Left colon (tissue), 2 donors: ENCODE data around the gene FHOD3. TPM values are rescaled to one million over a fixed set of nuclear protein-coding genes. Genes with fewer than 3 reads are reported as not detected.
A peak's percentile ranks its signal among the peaks of the same experiment; 100 is the strongest.
"Not testable (repeated sequence)": the region's sequence is repeated elsewhere in the genome, so short reads cannot be mapped to it uniquely, and the experiment has no call there.

Experiments
- ATAC-seq: fragments of 200-7000 bp; cut with Tn5 transposase; one replicate; pipeline ENCODE4 v1.9.1; 2020; ENCODE audit warnings: mild to moderate bottlenecking, moderate library complexity
- DNase-seq, 2 donors: peaks; one replicate each; pipeline ENCODE4 v3.0.0-alpha.2; 2020
- intact Hi-C, 2 donors: fragments of 100-400 bp; cut with DNase I in 1 of 2; cut with micrococcal nuclease in 1 of 2; formaldehyde crosslinking; loops; one replicate each; pipeline versions ENCODE4 v1.11.2 to v1.14.0; 2022; cut with DNase I, micrococcal nuclease
- total RNA-seq, 2 donors: library from RNA; stranded (reverse); fragmentation: NEBNext Ultra II Directional; extraction: Animal tissue kit (Norgen Biotek cat#: 25700); gene quantifications; one replicate each; pipeline ENCODE4 v1.2.1, GENCODE V29; 2021
- donor health status: DM: no; HTN: no; CAD: no.
- donor health status: DM: yes; HTN: yes; CAD: no.

FHOD3 gene
- total RNA-seq, 2 donors from 2014 or later, result 1.3 to 5.1 TPM

- ATAC-seq (no peak), DNase-seq (no peak)
- intact Hi-C loops, result no loop called here
Observed at GRCh38 chr18:36709315-36709714, 411.8 kb downstream of the FHOD3 start.

DNA sequence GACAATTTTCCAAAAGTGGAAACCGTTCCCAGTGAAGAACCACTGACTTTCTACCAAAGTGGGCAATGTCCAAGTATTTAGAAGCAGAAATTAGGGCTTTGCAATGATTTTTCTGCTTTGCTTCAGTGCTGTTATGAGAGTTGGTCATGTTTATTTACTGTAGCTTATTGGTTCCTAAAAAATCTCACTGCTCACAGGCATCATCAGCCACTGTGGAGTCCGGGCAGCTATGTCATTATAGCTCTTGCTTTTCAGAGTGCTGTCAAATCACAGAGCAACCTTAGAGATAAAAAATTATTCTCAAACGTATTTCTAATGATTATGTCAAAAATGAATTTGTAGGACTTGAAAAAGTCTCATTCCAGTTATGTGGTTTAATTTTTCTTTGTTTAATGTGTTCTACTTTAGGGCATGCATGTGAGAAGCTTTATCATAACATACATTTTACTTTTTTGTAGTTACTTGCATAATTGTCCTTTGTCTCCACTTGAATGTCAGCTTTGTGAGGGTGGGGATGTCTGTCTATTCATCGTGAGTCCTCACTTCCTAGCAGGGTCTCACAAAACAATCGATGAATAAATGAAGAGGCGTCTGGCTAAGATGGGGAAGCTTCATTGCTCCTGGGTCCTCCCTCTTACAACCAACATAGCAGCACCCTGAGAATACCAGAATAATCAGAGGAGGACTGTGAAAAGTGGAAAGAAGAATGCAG lies 413.7 kb downstream of the FHOD3 start:
- intact Hi-C loops, result no loop called here
- DNase-seq, result no peak

DNA sequence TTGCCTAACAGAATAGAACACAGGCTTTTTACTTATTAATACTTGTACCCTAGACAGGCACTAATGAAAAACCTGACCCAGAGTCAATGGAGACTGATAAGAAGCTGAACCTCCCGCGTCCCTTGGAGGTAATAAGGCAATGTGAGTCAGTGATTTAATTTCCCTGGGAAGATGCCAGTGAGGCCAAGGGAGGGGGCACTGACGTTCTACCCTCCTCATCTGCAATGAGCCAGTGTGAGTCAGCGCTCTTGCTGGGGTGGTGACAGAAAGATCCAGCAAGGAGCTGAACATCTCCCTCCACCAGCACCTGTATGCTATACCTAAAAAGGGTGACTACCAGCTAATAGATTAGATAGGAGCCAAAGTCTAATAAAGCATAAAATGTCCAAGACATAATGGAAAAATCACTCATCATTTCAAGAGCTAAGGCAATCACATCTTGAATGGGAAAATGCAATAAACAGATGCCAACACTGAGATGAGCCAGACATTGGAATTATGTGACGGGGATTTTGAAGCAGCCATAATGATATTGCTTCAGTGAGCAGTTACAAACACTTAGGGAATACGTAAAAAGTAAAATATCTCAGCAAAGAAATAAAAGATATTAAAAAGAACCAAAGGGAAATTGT lies 414.4 kb downstream of the FHOD3 start:
- no peak for DNase-seq
- intact Hi-C loops, result no loop called here
- no peak for ATAC-seq

More for the DNA sequence above, 413.7 kb downstream of the FHOD3 start:
- ATAC-seq, result no peak

- ATAC-seq (no peak), DNase-seq (no peak)
- intact Hi-C loops, result no loop called here
Observed at GRCh38 chr18:36714476-36714875, 417.0 kb downstream of the FHOD3 start.

- DNase-seq, result no peak
- no peak for ATAC-seq
- intact Hi-C loops, result no loop called here
Observed at GRCh38 chr18:36717422-36718110, 420.1 kb downstream of the FHOD3 start.

- ATAC-seq (no peak), DNase-seq (no peak)
- intact Hi-C loops, result no loop called here
Observed at GRCh38 chr18:36718705-36719328, 421.3 kb downstream of the FHOD3 start.

GRCh38 chr18:36719630-36720029 lies 422.1 kb downstream of the FHOD3 start:
- DNase-seq (no peak), ATAC-seq (no peak)
- intact Hi-C loops, result no loop called here

- DNase-seq, ATAC-seq, intact Hi-C loops: not testable (repeated sequence)
Observed at GRCh38 chr18:36721351-36721750, 423.8 kb downstream of the FHOD3 start.

- intact Hi-C loops, result no loop called here
- ATAC-seq, result no peak
- no peak for DNase-seq
Observed at GRCh38 chr18:36724169-36724568, 426.7 kb downstream of the FHOD3 start.

- DNase-seq, result peak in 1 of 2 donors; percentile 22
- intact Hi-C loops, result no loop called here
- ATAC-seq, result no peak
Observed at GRCh38 chr18:36724591-36725001, 427.1 kb downstream of the FHOD3 start.

DNA sequence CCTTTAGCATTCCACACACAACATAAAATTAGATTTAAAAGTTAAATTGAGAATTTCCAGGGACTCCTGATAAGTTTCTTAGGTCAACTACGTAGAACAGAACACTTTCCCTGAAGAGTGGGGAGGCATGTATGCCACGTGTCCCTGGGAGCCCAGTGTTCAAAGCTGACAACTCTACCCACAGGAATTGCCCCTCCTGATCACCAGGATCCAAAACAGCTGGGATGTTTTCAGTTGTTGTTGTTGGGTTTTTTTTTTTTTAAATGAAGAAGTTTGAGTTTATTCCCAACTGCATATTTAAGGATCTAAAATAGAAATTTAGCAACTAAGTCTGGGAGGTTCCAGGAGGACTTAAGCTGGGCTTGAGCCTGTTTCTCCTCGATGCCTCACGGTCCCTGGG lies 430.8 kb downstream of the FHOD3 start:
- DNase-seq, result no peak
- no peak for ATAC-seq
- intact Hi-C loops, result no loop called here

- no peak for DNase-seq
- no peak for ATAC-seq
- intact Hi-C loops, result no loop called here
Observed at GRCh38 chr18:36729197-36729596, 431.7 kb downstream of the FHOD3 start.

GRCh38 chr18:36732264-36732663 lies 434.8 kb downstream of the FHOD3 start:
- DNase-seq (no peak), ATAC-seq (no peak)
- intact Hi-C loops, result no loop called here

DNA sequence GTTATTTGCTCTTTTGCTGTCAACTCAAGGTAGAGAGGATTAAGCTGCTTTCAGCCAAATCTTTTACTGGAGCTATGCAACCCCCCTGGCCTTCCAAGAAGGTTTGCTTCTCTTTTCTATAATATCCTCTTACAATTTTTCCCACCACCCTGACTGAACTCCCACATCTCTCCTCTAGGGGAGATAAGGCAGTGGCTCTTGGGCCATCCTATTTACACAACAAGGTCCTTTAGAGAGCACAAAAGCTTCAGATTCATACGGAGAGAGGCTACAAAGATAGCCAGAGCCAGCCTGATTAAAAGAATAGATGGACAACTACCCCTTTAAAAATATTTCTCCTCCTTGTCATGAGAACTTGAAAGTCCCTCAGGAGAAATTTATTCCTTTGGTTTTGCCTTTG lies 435.6 kb downstream of the FHOD3 start:
- no peak for DNase-seq
- intact Hi-C loops, result no loop called here
- no peak for ATAC-seq

GRCh38 chr18:36734596-36734995 lies 437.1 kb downstream of the FHOD3 start:
- intact Hi-C loops, result no loop called here
- DNase-seq (no peak), ATAC-seq (no peak)

DNA sequence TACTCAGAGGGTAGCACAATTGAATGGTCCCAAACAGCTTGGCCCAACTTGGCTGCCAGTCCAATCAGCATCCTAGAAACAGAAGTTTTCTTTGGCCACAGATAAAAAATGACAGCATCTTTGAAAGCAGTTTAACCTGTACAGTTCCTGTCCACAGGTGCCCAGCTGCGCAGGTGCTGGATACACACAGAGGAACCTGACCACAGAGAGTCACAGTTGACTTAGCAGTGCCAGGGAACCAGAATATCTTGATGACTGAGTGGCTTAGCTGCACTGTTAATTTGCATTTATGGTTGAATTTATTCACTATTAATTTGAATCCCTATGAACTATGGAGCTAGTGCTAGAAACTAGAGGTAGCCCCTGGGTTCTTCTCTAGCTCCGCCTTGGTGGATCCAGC lies 437.6 kb downstream of the FHOD3 start:
- ATAC-seq, result no peak
- intact Hi-C loops, result no loop called here
- DNase-seq, result no peak

DNA sequence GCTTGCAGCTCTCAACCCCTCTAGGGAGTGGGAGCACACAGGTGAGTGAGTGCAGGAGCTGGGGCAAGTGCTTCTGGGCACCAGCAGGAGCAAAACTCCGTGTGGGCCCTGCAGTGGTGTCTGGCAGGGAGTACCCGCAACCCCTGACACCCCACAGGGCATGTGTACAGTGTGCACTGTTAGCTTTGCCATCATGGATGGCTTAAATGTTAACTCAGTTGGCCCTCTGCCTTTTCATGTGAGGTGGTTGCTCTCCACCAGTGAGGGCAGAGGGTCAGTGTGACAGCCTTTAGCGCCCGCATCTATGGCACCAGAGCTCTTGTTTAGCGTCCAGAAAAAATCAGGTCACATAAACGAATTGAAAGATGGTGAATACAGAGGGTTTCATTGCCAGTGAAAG lies 438.6 kb downstream of the FHOD3 start:
- intact Hi-C loops, result no loop called here
- no peak for DNase-seq
- ATAC-seq, result no peak

DNA sequence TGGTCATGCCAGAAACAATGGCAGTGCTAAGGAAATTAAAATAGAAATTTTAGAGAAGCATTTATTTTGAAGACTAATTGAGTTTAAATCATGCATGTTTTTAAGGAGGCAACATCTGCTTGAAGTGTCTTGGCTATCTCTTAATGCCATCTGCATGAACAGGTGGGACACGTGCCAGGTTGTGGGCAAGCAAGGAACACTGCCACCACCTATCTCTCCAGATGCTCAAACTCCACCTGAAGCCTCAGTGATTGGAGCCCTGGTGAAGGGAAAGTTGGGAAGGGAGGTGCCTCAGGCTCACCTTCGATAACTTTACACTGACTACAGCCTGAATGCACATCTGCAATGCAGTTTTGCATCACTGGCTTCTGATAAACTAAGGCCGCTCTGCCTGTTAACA lies 439.8 kb downstream of the FHOD3 start:
- intact Hi-C loops, result no loop called here
- ATAC-seq, result no peak
- DNase-seq, result no peak

- intact Hi-C loops, result no loop called here
- DNase-seq (no peak), ATAC-seq (peak; percentile 73)
Observed at GRCh38 chr18:36744261-36744876, 446.9 kb downstream of the FHOD3 start.
